ENCODE data around the gene IFT57.
A peak's percentile ranks its signal among the peaks of the same experiment; 100 is the strongest.
"Not testable (repeated sequence)": the region's sequence is repeated elsewhere in the genome, so short reads cannot be mapped to it uniquely, and the experiment has no call there.

The IFT57 gene

GRCh38 chr3:108157273-108157672, 65.0 kb downstream of the IFT57 start:
- DNase-seq = no peak

GRCh38 chr3:108156312-108156853, 65.8 kb downstream of the IFT57 start:
- DNase-seq = no peak

- not testable (repeated sequence) for DNase-seq
Observed at GRCh38 chr3:108155642-108156041, 66.6 kb downstream of the IFT57 start.

- peak; percentile 33 for DNase-seq
Observed at GRCh38 chr3:108153451-108153981, 68.7 kb downstream of the IFT57 start.

- no peak for DNase-seq
Observed at GRCh38 chr3:108152274-108152673, 70.0 kb downstream of the IFT57 start.

GRCh38 chr3:108150200-108150599, 72.0 kb downstream of the IFT57 start:
- DNase-seq = no peak

- no peak for DNase-seq
Observed at GRCh38 chr3:108146139-108146538, 76.1 kb downstream of the IFT57 start.

- no peak for DNase-seq
Observed at GRCh38 chr3:108145578-108145977, 76.6 kb downstream of the IFT57 start.

GRCh38 chr3:108137460-108137814, 84.8 kb downstream of the IFT57 start:
- DNase-seq = no peak

- no peak for DNase-seq
Observed at GRCh38 chr3:108136561-108137459, 85.4 kb downstream of the IFT57 start.

GRCh38 chr3:108134555-108134880, 87.7 kb downstream of the IFT57 start:
- no peak for DNase-seq

GRCh38 chr3:108133858-108134554, 88.2 kb downstream of the IFT57 start:
- no peak for DNase-seq

- no peak for DNase-seq
Observed at GRCh38 chr3:108133048-108133369, 89.2 kb downstream of the IFT57 start.

GRCh38 chr3:108131475-108132134, 90.6 kb downstream of the IFT57 start:
- no peak for DNase-seq

- no peak for DNase-seq
Observed at GRCh38 chr3:108130701-108131474, 91.3 kb downstream of the IFT57 start.

GRCh38 chr3:108130236-108130635, 92.0 kb downstream of the IFT57 start:
- no peak for DNase-seq

GRCh38 chr3:108127301-108127988, 94.8 kb downstream of the IFT57 start:
- DNase-seq = no peak

- DNase-seq = no peak
Observed at GRCh38 chr3:108126348-108126747, 95.9 kb downstream of the IFT57 start.

- DNase-seq = peak; percentile 93
Observed at GRCh38 chr3:108125550-108126071, 96.6 kb downstream of the IFT57 start.

GRCh38 chr3:108125153-108125543, 97.1 kb downstream of the IFT57 start:
- DNase-seq = no peak

GRCh38 chr3:108124337-108125152, 97.7 kb downstream of the IFT57 start:
- peak; percentile 24 for DNase-seq
